Measurements from ENCODE around the gene CHD5.

Gene CHD5

DNA sequence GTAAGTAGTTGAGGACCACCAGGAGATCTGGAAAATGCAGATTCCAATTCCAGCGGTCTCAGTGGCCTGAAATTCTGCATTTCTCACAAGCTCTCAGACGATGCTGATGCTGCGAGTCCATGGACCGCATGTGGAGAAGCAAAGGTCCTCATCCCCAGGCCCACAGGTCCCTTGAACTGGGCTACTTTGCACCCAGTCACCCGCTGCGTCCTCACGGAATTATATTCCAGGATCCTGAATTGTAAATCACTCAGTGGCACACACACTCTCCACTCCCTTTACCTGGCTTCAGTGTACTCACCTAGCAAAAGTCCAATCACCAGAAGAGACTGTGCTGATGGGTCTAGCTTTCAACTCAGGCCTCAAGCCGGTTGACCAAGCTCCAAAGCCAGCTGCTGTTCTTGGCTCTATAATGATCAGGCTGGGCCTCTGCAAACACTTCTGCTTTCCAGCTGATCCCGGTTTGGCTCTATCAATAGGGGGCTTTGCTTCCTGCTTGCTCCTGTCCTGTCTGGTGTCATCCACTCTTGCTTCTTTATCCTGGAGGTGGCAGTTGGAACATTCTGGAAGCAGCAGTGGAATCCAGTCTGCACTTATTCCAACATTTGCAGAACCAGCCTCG lies 20.2 kb upstream of the CHD5 start:
- DNase-seq, result no peak

DNA sequence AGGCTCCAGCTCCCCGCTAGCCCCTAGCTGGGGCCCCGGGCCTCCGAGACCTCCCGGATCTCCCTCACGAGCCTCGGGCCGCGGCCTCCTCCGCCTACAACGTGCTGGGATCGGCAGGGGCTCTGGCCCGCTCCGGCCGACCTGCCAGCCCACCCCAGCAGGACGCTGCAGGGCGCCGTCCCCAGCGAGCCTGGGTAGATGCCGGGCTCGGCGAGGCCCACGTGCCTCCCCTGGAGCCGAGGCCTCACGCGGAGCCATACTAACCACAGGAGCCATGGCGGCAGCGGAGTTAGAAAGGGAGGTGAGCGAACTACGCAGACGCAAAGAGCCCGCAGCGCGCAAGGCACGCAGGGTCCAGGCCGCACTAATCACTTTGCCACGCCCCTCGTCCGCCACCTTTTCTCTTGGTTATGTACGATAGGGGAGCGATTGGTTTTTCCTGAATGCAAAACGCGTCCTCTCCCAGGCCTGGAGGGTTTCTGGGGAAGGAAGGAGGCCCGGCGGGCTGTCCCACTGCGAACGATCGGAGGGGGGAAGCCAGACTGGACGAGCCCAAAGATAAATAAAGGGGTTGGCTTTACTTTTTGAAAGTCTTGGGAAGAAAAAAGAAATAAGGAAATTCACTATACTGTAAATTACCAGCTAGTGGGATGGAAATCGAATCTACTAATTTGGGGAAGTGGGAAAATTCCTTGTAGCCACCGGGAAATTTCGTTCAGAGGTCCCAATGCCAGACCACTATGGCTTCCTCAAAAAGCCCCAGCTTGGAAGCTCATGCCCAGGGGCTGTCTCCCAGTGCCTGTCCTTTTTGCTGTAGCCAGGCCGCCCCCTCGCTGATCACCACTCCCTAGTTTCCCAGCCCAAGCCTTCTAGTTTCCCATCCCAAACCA lies 19.4 kb upstream of the CHD5 start, which contains the start of gene RPL22:
RPL22 (minus strand) TSS at position 298 of the 890 bp plus-strand sequence; CDS start at position 276, 22 bp downstream.
- DNase-seq, result peak; percentile 97 to 98

DNA sequence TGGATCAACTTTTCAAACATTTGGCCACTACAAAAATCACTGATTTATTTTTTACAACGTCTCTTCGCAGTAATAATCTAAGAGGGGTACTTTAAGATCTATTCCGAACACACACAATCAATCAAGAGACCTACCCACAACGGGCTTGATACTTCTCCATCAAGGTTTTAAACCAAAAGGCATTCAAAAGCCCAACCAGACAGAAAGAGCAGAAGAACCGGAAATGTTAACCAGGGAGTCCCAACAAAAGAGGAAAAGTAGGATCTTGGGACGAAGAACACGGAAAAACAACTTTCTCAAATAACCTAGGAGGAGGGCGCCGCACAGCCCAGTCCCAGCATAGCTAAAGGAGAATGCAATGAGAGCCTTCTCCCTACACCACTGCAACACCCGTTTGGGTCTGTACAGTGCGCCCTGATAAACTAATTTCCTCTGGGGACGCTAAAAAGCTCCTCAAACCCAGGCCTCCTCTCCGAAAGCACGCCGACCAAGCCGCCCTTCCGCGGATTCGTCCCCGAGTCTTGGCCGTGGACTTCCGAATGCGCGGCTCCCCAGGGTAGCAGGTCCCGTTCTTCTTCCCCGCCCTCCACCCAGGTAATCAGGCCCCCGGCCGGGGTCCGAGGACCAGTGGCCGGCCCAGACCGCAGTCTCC lies 18.7 kb upstream of the CHD5 start:
- DNase-seq, result no peak

DNA sequence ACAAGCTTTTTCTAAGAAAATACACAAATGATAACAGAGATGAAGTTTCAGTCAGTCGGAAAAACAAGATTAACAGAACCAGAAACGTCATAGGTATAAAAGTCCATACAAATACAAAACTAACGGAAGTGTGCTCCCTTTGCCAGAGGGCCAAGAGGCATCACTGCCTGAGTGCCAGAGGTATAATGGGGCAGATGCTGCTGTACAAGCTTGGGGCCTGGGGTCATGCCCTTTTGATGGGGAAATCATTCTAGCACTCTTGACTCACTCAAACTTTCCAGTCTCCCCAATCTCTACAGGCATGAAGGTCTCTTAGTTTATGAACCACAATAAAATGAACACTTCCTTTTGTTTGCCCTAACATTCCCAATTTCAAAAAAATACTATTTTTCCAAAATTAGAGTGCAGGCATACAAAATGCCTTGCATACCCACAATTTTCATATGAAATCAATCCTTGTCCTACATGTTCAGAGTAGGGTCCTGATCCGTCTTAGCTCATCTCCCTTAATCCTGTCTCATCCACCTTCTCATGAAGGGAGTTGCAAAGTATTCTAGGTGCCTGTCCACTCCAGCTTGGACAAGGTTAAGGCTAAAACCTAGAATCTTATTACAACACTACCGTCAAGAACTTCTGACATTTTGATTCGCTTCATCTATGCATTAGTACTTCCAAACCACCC lies 17.8 kb upstream of the CHD5 start:
- DNase-seq, result no peak

DNA sequence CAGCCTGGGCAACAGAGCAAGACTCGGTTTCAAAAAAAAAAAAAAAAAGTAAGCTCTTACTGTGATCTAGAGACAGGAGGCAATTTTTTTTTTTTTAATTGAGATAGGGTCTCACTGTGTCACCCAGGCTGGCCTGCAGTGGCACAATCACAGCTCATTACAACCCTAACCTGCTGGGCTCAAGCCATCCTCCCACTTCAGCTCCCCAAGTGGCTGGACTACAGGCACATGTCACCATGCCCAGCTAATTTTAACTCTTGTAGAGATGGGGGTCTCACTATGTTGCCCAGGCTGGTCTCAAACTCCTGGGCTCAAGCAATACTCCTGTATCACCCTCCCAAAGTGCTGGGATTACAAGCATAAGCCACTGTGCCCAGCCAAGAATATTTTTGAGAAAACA lies 11.8 kb upstream of the CHD5 start:
- DNase-seq, result no peak

DNA sequence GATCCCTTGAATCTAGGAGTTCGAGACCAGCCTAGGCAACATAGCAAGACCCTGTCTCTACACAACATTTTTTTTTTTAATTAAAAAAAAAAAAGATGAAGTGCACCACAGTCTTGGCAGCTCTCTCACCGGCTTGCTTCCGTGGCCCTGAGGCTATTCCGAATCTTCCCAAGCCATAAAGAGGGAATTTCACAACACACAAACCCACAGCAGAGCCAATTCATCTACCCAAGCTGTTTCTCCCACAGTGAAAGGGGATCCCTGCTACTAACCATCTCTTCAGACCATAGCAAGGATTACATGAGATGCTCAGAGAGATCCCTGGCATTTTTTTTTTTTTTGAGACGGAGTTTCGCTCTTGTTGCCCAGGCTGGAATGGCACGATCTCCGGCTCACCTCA lies 8.3 kb upstream of the CHD5 start:
- no peak for DNase-seq

DNA sequence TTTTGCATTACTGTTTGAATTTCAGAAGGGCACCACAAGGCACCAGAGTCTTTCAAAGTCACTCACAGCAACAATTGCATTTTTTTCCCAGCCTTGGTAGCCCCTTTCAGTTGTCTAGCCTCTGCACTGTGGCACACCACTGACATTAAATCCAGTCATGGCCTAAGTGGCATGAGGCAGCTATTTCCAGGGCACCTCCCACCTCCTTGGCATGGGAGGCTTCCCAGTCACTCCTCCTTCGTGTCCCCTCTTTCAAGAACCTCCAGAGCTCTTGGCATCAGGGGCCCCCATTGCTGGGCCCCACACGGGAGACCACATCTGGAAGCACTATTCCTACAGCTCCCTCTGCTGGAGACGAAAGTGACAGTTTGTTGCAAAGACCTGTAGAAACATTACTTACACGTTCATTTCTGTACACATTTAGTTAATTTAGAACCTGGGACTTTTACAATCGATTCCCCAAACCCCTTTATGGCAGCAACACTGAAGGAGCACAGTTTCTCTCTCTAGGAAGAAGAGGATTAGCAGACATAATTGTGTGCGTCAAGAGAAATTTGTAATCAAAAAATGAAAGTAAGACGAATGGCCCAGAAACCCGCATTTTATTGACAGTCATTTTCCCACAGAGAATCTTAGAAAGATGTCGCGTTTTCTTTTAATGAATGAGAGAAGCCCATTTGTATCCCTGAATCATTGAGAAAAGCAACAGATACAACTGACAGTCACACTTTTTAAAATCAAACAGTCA lies 5.7 kb upstream of the CHD5 start:
- peak in 1 of 2 donors; percentile 31 for DNase-seq

DNA sequence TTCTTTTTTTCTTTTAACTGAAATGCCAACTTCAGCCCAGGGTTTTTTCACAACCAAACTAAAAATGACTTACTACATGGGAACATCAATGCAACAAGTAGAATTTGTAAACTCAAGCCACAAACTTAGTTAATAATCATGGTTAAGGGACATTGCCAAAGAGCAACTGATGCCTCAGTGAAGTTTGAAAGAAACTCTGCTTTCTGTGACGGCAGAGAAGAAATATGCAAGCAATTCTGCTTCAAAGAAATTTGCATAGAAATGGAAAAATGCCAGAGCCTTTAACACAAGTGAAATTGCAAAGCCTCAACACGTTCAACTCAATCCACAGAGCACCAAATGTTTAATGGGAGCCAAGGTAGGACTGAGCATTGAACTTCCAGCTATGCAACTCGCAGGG lies 5.0 kb upstream of the CHD5 start:
- DNase-seq, result no peak

DNA sequence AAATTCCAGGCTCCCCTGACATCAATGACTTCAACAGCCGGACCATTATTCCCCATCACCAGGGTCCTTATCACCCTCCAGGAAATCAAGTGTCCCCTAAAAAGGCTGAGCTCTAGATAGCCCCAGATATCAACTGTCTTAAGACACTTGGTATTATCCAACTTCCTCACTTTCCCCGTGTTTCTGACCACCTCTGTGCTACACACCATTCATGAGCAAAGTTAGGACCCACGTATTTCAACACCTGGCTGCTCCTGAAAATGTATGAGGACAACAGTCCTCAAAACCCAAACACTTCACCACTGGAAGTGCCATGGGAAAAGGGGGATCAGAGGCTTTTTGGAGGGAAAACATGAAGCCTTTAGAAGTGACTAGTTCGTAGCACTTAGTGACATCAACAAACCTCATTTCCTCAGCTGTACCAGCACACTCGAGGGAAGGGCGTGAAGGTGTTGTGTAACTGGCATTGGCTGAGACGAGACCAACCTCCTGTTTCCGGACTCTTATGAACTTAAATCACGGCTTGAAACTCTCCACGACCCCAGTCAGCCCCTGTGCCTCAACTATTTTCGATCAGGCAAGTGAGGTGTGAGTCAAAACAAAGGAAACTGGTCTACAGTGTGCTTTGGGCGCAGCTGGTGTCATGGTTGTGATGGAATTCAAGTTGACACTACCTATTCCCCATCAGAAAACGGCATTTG lies 4.1 kb upstream of the CHD5 start:
- DNase-seq, result no peak

DNA sequence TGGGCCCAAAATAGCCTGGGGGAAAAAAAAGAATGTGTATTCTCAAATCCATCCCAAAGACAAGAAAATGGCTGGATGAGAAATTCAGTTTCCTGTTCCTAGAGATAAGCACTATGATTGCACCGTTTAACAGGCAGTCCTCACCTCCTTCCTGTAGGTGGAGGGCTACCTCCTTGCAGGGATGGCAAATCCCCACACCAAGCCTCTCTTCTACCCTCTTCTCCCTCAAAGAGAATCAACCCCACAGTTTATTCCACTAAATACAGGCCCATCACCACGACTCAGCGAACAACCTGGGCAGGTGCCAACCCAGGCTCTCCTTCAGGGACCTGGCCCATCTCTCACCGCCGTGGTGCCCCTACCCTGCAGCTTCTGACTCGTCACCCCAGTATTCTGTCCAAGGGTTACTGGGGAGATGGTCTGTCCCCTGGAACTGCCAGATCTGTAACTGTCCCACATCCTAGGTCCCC lies 3.4 kb upstream of the CHD5 start:
- DNase-seq, result no peak

DNA sequence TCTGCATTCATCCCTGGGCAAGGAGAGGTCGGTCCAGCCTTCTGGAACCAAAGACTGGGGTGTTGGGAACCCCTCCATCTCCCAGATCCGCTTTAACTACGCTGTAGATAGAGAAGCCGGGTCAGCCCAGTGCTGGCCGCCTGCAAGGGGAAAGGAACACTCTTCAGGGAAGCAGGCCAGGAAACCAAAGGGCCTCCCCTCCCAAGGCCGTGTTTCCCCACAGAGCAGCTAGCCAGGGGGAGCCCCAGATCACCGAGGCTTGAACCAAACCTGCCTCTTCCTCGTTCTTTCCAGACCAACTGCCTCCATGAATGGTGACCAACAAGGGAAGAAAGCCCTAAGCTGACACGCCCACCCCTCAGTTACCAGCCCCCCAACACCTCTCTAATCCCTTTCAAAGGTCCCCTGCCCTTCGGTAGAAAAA lies 1.2 kb upstream of the CHD5 start:
- DNase-seq, result peak in 1 of 2 donors; percentile 1

DNA sequence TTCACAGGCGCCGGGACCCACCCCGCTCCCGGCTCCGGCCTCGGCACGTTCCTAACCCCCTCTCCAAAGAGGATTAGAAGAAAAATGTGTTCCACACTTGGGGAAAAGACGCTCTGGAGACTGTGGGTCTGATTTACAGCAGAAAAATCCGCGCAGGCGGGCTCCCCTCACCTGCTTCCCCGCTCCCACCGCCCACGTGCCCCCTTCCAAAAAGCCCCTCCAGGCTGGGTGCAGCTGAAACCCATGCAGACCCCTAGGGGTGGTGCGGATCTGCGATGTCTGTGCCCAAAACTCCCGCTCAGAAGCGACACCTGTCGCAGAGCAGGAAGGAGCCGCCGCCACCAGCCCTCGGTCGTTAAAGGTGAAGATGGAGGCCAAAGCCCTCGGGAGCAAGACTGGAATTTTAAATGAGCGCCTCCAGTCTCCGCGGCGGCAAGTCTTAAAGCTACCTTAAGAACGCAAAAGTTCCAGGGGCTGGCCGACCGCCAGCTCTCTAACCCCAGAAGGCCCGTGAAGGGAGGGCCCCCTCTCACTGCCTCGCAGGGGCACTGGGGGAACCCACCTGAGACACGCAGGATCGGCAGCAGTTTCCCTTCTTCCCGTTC lies 688 bp upstream of the CHD5 start:
- DNase-seq, result no peak

DNA sequence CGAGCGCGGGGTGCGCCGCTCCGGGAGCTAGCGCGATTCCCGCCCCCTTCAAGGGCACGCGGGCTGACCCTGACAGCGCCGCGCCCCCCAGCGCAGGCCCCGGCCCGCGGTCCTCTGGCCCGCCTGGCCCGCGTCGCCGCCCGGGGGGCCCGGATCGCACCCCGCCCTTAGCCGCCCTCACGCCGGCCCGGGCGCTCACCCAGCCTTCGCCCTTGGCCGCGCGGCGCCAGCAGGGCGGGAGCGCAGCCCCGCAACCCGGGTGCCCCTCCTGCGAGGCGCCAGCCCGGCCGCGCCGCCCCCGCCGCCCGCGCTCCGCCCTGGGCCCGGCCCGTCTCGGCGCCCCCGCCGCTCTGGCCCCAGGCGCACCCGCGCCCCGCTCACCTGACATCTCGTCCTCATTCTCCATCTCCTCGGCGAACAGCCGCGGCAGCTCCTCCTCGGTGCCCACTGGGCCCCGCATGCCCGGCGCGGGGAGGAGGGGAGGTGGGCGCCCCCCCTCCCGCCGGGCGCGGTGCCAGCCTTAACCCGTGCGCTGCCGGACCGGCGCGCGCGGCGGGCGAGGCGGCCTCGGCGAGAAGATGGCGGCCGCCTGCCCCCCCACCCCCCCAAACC lies 451 bp downstream of the CHD5 start:
- DNase-seq, result no peak

DNA sequence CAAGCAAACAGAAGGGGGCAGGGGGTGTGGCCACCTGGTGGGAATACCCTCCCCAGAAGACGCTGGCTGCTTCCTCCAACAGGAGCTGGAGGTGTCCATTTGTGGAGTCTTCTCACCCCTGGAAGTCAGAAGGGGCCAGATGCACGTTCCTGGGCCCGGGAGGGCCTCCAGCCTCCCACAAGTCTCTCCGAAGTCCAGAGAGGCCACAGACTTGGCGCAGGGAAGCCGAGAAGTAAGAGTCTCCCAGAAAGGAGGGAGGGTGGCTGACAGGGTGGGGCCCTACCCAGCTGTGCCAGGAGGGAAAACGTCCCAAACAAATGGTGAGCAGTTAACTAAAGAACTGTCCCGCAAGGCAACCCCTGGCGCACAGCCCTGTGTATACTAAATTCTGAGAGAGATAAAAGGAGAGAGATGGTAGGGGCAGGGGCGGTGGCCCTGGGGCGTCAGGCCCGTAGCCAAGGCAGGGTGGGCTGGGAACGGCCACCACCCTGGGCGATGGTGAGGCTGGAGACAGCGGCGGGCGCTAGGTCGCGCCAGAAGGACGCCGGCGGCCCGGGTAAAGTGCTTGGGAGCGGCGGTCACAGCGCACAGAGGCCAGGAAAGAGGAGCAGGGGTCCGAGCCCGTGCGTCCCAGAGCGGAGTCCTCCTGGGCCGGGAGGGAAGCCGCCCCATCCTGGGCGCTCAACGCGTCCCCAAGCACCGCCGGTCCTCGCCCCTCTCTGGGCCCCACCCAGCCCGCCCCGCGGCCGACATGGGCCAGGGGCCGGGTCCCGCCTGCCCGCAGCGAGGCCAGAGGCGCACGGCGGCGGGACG lies 1.2 kb downstream of the CHD5 start:
- no peak for DNase-seq

DNA sequence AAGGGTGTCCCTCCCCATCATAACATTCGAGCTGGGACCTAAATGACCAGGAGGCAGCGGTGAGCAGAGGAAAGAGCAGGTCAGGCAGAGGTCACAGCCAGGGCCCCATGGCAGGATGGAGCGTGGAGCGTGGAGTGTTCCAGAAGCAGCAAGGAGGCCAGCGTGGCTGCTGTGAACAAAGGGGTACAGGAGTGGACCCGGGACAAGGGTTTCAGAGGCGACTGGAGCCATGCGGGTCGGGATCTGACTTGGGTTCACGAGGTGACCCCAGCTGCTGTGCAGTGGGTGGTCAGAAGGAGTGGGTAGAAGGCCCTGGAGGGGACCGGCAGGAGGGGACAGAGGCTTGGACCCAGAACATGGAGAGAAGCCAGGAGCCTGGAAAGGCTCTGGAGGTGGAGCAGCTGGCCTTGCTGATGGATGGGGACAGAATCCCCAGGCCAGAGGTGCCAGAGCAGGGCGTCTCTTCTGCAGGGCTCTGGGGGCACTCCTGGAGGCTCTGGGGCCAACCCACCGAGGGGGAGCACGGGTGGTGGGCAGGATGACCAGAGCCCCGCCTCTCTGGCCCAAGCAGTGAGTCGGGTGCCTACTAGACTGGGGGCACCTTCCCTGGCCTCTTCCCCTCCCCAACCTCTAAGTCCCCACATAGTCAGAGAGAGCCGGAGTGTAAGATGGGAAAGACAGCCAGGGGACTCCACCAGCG lies 2.3 kb downstream of the CHD5 start:
- no peak for DNase-seq

DNA sequence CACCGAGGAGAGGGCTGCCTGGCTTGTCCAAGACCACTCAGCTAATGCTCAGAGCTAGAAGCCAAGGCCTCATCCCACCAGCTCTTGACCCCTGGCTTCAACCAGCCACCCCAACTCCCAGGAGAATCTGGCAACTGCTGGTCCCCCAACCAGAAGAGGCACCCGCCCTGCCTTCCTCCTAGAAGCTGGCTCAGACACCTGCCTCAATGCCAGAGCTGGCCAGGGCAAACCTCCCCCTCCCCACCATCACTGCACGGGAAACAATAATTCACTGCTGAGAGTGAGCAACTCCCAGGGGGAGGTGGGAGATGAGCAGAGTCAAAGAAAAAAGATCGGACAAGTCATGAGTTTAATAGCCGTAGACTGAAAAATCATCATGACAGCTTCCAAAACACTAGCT lies 3.3 kb downstream of the CHD5 start:
- DNase-seq, result no peak

DNA sequence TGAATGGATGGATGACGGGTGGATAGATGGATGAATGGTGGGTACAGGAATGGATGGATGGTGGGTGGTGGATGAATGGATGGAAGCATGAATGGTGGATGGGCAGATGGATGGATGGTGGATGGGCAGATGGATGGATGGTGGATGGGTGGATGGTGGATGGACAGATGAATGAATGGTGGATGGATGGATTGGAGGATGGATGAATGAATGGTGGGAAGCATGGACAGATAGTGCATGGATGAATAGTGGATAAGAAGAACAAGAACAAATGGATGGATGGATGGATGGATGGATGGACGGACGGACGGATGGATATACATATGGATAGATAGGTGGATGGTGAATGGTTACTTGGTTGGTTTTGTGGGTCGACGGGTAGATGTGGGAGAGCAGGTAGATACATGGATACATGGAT lies 4.7 kb downstream of the CHD5 start:
- DNase-seq, result no peak

DNA sequence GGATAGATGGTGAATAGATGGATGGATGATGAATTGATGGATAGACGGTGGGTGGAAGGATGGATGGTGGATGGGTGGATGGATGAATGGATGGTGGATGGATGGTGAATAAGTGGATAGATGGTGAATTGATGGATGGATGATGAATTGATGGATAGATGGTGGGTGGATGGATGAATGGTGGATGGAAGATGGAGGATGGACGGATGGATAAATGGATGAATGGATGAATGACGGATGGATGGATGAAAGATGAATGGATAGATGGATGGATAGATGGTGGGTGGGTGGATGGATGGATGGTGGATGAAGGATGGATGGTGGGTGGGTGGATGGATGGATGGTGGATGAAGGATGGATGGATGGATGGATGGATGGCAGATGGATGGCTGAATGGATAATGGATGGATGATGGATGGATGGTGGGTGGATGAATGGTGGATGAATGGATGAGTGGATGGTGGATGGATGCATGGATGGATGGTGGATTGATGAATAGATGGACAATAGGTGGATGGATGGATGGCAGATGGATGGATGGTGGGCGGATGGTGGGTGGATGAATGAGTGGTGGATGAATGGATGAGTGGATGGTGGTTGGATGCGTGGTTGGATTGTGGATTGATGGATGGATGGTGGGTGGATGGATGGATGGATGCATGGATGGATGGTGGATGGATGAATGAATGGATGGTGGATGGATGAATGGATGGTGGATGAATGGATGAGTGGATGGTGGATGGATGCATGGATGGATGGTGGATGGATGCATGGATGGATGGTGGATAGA lies 5.3 kb downstream of the CHD5 start:
- no peak for DNase-seq

All from inflammatory macrophage treated with lipopolysaccharide for 1 hour (primary cell).